ENCODE data around the gene CRTC2.
"Not testable (repeated sequence)": the region's sequence is repeated elsewhere in the genome, so short reads cannot be mapped to it uniquely, and the experiment has no call there.

CRTC2 gene

GRCh38 chr1:153922972-153923925 is 35.2 kb downstream of the CRTC2 start, which contains the start of gene GATAD2B:
TSS of gene GATAD2B (minus strand) at chr1:153922972. CDS start at chr1:153828347, 94,625 bp downstream.
- peak; percentile 100 for DNase-seq

- DNase-seq, result no peak
Measured at GRCh38 chr1:153922076-153922971, 36.1 kb downstream of the CRTC2 start.

DNA sequence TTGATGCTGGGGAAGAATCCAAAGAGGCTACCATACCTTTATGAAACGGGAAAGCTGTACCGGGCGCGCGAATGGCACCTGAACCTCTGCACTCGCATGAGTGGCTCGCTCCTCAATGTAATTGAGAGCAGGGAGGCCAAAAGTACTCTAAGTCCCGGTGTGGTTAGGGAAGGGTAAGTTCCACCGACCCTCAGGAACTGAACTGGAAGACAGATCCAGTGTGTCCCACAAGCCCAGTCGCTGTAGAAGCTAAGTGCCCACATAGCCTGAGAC is 36.7 kb downstream of the CRTC2 start:
- no peak for DNase-seq

GRCh38 chr1:153921080-153921802 is 37.2 kb downstream of the CRTC2 start:
- DNase-seq, result no peak

- no peak for DNase-seq
Measured at GRCh38 chr1:153919876-153920852, 38.2 kb downstream of the CRTC2 start.

DNA sequence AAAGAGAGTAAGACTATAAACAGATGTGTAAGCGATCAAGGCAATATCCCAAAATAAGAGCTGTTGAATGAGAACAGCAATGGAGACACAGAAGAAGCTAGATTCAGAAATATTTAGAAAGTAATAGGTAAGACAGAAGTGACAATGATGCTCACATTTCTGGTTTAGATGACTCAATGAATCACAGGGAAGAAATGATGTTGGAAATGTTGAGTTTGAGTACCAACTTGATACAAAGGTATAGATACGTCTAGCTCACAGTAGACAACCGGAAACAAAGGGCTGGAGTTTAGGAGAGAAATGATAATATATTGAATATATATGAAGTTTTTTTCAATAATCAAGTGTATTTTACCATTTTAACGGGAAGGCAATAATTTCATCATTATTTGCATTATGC is 42.1 kb downstream of the CRTC2 start:
- no peak for DNase-seq

DNA sequence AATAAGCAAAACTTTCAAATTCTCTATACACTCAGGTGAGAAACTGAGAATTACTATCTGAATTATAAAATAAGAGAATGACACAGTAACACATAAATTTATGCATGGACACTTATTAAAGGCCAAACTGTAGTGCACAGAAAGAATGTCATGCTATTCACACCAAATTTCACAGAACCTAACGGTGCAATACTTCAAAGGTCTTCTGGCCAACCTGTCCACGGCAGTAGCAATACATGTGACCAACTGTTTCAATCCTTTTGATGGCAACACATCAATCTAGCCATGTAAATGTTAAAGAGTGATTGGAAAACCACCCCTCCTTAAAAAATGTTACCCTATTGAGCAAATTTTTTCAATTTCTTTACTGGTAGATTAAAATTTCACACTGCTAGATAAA is 46.1 kb downstream of the CRTC2 start:
- DNase-seq, result no peak

DNA sequence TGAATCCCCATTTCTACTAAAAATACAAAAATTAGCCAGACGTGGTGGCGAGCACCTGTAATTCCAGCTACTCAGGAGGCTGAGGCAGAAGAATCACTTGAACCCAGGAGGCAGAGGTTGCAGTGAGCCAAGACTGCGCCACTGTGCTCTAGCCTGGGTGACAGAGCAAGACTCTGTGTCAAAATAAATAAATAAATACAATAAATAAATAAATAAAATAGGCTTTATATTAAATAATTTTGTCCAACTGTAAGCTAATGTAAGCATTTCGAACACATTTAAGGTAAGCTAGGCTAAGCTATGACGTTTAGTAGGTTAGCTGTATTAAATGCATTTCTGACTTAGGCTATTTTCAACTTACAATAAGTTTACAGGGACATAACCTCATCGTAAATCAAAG is 47.9 kb downstream of the CRTC2 start:
- DNase-seq, result not testable (repeated sequence)

DNA sequence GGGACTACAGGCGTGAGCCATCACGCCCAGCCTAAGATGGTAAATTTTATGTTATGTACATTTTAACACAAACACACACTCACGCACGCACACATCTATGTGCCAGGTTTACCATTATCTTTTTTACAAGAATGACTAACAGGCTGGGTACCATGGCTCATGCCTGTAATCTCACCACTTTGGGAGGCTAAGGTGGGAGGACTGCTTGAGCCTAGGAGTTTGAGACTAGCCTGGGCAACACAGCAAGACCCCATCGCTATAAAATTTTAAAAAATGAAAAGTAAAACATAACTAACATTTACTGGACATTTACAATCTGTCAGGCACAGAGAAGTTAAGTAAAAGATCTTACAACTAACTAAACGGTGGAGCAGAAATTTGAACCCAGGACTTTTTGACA is 50.3 kb downstream of the CRTC2 start:
- DNase-seq, result no peak

DNA sequence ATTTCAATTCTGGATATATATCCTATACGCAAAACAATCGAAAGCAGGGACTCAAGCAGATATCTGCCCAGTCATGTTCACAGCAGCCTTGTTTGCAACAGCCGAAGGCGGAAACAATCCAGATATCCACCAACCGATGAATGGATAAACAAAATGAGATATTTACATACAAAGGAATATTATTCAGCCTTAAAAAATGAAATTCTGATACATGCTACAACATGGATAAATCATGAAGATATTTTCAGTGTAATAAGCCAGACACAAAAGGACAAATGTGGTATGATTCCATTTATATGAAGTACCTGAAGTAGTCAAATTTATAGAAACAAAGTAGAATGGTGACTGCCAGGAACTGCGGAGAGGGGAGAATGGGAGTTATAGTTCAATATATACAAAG is 51.3 kb downstream of the CRTC2 start:
- no peak for DNase-seq

DNA sequence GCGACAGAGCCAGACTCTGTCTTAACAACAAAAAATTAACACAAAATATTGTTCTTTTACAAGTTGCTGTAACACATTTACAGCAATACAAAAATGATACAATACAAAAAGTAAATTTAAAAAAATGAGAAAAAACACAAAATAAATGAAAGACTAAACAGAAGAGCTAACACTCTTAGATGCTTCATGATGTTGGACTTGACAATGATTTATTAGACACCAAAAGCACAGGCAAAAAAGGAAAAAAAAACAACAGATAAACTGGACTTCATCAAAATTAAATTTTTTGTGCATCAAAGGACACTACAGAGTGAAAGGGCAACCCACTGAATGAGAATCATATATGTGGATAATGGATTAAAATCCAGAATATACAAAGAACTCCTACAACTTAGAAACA is 52.0 kb downstream of the CRTC2 start:
- DNase-seq, result no peak

DNA sequence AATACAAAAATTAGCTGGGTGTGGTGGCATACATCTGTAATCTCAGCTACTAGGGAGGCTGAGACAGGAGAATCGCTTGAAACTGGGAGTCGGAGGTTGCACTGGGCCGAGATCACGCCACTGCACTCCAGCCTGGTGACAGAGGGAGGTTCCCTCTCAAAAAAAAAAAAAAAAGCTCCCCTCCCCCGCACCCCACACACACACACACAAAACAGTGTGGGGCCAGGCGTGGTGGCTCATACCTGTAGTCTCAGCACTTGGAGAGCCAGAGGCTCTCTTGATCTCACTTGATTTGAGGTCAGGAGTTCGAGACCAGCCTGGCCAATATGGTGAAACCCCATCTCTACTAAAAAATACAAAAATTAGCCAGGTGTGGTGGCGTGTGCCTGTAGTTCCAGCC is 52.5 kb downstream of the CRTC2 start:
- not testable (repeated sequence) for DNase-seq

GRCh38 chr1:153903841-153904455 is 54.5 kb downstream of the CRTC2 start:
- DNase-seq, result no peak

DNA sequence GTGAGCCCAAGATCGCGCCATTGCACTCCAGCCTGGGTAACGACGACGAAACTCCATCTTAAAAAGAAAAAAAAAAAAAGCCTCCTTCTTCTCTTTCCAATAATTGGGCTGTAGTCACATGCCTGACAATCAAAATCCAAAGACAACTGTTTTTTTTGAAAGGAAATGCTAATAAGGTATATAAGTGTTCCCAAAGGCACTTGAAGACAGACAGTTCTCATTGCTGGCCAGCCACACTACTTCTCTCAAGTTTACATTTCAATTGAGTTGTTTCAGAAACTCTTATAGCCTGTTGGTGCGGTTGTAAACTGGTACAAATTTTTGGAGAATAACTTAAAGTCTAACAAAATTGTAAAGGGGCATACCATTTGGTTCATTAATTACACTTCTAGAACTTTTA is 58.9 kb downstream of the CRTC2 start:
- no peak for DNase-seq

Data from SIG-M5 (cell line).